ENCODE data around the gene ING4. TPM values are rescaled to one million over a fixed set of nuclear protein-coding genes. Genes with fewer than 3 reads are reported as not detected.

ING4 gene
- total RNA-seq, 6 experiments from 2014 or later: 19.7 to 26.8 (median 21.7) TPM

DNA sequence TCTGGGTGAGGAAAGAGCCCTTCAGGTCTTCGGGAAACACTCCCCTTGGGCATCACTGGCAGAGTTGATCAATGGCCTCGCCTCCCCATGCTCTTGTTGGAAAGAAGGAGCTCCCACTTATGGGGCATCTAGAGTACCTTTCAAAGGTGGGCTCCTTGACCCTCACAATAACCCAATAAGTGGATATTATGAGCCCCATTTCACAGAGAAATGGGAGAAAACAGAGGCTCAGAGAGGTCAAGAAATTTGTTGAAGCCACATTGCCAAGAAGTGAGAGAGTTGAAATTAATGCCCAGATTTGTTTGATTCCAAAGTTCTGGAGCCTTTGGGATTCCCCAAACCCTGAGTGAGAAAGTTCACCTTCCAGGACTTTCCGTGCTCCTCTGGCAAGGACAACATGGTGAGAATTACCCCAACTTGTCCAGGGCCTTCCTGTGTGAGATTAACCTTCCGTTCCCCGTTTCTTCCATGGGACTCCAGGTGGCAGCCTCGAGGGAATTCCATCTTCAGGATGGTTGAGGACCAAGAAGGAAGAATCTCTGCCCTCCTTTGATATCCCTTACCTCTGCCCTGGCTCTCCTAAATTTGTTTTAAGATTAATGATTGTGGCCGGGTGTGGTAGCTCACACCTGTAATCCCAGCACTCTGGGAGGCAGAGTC, 48.3 kb downstream of the ING4 start:
- peak; percentile 10 for DNase-seq
- Mint-ChIP-seq H3K27ac (peak overlapping the region; percentile 82), H3K27me3 (ENCODE audit: insufficient read depth) (peaks cover 2% of the 10 kb centered on the region), H3K4me1 (ENCODE audit: low read depth) (peaks cover 29% of the 10 kb centered on the region), H3K4me3 (no peak overlapping the region; the same call in 1 of the 2 replicates), H3K9me3 (no peaks in the 10 kb centered on the region), H3K36me3 (ENCODE audit: low read depth) (no peaks in the 10 kb centered on the region)
- TF ChIP-seq, protein P1, sequence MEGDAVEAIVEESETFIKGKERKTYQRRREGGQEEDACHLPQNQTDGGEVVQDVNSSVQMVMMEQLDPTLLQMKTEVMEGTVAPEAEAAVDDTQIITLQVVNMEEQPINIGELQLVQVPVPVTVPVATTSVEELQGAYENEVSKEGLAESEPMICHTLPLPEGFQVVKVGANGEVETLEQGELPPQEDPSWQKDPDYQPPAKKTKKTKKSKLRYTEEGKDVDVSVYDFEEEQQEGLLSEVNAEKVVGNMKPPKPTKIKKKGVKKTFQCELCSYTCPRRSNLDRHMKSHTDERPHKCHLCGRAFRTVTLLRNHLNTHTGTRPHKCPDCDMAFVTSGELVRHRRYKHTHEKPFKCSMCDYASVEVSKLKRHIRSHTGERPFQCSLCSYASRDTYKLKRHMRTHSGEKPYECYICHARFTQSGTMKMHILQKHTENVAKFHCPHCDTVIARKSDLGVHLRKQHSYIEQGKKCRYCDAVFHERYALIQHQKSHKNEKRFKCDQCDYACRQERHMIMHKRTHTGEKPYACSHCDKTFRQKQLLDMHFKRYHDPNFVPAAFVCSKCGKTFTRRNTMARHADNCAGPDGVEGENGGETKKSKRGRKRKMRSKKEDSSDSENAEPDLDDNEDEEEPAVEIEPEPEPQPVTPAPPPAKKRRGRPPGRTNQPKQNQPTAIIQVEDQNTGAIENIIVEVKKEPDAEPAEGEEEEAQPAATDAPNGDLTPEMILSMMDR (IDR thresholded peaks at IDR 0.05): no peak; the same call in 1 of the 2 replicates

DNA sequence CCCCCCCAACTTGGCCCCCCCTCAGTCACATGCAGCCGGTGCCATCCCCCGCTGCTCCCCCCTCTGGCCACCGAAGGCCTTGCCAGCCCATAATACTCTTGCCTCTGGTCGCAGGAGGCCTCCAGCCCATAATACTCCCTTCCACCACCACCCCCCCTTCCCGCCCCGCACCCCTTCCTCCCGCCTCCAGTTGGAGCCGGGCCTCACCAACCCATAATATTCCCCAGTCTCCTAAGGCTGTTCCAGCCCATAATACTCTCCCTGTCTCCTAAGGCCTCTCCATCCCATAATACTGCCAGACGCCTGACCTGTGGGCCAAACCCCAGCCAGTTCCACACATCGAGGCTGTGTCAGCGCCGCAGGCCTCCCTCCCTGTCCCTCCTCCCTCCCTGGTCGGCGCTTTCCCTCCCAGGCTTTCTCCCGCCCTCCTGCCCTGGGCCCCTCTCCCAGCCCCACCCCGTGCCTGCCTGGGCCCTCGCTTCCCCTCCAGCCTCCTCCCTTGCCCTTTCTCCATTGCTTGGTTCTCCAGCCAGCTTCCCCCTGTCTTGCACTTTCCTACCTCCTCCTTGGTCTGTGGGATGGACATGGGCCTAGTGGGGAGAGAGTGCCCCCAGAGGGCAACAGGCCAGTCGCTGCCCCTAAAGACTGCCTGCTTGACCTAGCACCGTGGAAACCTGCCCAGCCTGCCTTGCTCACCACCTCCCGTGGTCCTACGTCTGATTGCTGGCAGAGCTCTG, 49.0 kb downstream of the ING4 start:
- DNase-seq: peak; percentile 97
- no peaks in the 10 kb centered on the region; the same call in none of the 2 replicates for H3K27me3 Mint-ChIP-seq (ENCODE audit: insufficient read depth)
- no peaks in the 10 kb centered on the region for H3K36me3 Mint-ChIP-seq (ENCODE audit: low read depth)
- H3K4me1 Mint-ChIP-seq (ENCODE audit: low read depth): peaks cover 29% of the 10 kb centered on the region
- no peaks in the 10 kb centered on the region for H3K9me3 Mint-ChIP-seq
- H3K4me3 Mint-ChIP-seq: peak overlapping the region; percentile 5; the same call in 1 of the 2 replicates
- H3K27ac Mint-ChIP-seq: peak overlapping the region; percentile 82
- TF ChIP-seq, protein P1 (IDR thresholded peaks at IDR 0.05): no peak; the same call in none of the 2 replicates

DNA sequence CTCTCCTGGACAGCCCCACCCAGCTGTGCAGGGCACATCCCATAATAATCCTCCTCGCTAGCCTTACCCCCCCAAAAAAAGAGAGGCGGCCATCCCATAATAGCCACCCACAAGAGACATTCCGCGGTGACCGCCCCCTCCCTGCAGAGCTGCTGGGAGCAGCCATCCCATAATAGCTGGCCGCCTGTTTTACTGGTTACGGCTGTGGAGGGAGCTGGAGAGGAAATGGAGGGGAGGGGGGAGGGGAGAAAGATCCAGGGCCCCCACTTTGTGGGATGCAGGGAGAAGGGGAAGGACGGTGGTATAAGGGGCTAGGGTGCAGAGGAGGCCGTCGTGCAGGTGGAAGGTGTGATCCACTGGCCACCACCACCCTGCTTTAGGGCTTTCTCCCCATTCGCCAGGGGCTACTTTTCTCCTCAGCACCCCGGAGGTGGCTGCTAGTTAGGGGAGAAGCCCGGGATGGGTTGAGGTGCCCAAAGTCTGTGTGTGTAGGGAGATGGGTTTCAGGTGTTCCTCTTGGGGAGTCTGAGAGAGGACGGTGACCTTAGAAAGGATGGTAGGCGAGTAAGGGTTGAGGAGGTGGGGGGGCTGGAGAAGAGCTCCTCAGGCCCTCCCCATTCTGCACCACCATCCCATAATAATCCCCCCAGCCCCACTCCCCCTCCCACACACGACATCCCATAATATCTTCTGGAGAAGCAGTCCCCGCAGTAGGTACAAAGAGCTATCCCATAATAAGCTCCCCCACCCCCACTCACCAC, 49.7 kb downstream of the ING4 start:
- Mint-ChIP-seq H3K4me1 (ENCODE audit: low read depth) (peaks cover 29% of the 10 kb centered on the region), H3K27me3 (ENCODE audit: insufficient read depth) (no peaks in the 10 kb centered on the region; the same call in none of the 2 replicates), H3K27ac (peak overlapping the region; percentile 74), H3K9me3 (no peaks in the 10 kb centered on the region), H3K4me3 (peak overlapping the region; percentile 65), H3K36me3 (ENCODE audit: low read depth) (no peaks in the 10 kb centered on the region)
- TF ChIP-seq, protein P1 (IDR thresholded peaks at IDR 0.05): no peak; the same call in none of the 2 replicates
- peak; percentile 72 for DNase-seq

DNA sequence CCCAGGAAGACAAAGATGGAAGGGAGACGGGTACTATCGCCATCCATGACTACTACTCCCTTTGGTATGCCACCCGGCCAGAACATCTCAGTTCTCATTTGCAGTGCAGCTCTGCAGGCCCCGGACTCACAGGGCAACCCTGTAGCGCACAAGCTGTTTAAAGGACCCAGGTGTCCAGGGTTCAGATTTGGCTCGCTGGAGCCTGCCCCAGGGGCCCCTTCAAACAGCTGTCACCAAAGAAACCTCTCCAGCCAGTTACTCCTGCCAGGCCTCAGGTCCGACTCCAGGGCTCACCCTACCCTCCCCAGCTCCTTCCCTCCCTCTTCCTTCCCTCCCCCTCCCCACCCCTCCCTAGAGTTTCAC, 50.3 kb downstream of the ING4 start:
- H3K27me3 Mint-ChIP-seq (ENCODE audit: insufficient read depth): no peaks in the 10 kb centered on the region; the same call in none of the 2 replicates
- peak; percentile 7 for DNase-seq
- H3K27ac Mint-ChIP-seq: peak overlapping the region; percentile 74
- TF ChIP-seq, protein P1 (IDR thresholded peaks at IDR 0.05): no peak
- H3K36me3 Mint-ChIP-seq (ENCODE audit: low read depth): no peaks in the 10 kb centered on the region
- no peaks in the 10 kb centered on the region for H3K9me3 Mint-ChIP-seq
- H3K4me3 Mint-ChIP-seq: peak overlapping the region; percentile 65; the same call in 1 of the 2 replicates
- H3K4me1 Mint-ChIP-seq (ENCODE audit: low read depth): peaks cover 29% of the 10 kb centered on the region

DNA sequence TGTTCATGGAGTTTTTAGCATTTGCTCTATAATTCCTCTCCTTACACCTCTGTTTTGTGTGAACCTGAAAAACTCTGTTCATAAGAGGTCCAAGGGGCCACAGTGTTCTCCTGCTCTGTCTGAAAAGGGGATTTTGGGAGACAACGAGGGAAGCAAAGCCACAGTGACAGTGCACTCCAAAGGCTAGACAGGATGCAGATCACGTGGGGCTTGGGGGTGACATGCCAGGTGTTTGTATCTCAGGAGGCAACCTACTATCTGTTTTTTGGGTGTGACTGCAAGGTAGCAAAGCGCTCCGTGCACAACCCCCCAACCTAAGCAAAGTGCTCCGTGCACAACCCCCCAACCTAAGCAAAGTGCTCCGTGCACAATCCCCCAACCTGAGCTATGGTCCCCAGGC, 50.7 kb downstream of the ING4 start:
- Mint-ChIP-seq H3K27me3 (ENCODE audit: insufficient read depth) (no peaks in the 10 kb centered on the region; the same call in 1 of the 2 replicates), H3K4me3 (no peak overlapping the region; the same call in 1 of the 2 replicates), H3K4me1 (ENCODE audit: low read depth) (peaks cover 29% of the 10 kb centered on the region), H3K36me3 (ENCODE audit: low read depth) (no peaks in the 10 kb centered on the region), H3K9me3 (no peaks in the 10 kb centered on the region), H3K27ac (no peak overlapping the region; the same call in 1 of the 2 replicates)
- no peak for DNase-seq
- TF ChIP-seq, protein P1 (IDR thresholded peaks at IDR 0.05): no peak
